IMR-90 (cell line): ENCODE measurements around the gene KPNA1. TPM values are rescaled to one million over a fixed set of nuclear protein-coding genes. Genes with fewer than 3 reads are reported as not detected.

Experiments
- ATAC-seq: fragments of 200-7000 bp; cut with Tn5 transposase; 2 replicates; pipeline ENCODE4 v1.9.1; 2020; ENCODE audit warnings: low read depth, mild to moderate bottlenecking, moderate library complexity
- BruUV-seq: library from RNA; stranded (reverse); fragments of 400-500 nt; replicated peaks from 2 replicates; lab custom pipeline; 2021; lab: Mats Ljungman, UMichigan
- CTCF ChIA-PET: fragments of 300-600 bp; formaldehyde crosslinking; extraction: SDS; loops from one replicate; lab custom pipeline; 2021; ENCODE audit warnings: antibody characterized with exemption; lab: Yijun Ruan, JAX
- POLR2A ChIA-PET: fragments of 300-600 bp; sonication (Branson Sonifier 250); formaldehyde crosslinking; loops from one replicate; lab custom pipeline; 2022; ENCODE audit warnings: antibody characterized with exemption; ENCODE audit not compliant: unreplicated experiment; lab: Charles Lee
- DNase-seq: peaks from one replicate; pipeline ENCODE4 v3.0.0; 2013
- H2AFZ ChIP-seq: replicated peaks from 2 replicates; pipeline ENCODE3; 2013; ENCODE audit warnings: low read length, mild to moderate bottlenecking; ENCODE audit not compliant: poor library complexity
- H2AK5ac ChIP-seq: 2 replicates; pipeline ENCODE4 v1.6.1; 2013; ENCODE audit warnings: low read depth, low read length, inconsistent platforms
- H2AK9ac ChIP-seq: replicated peaks from 2 replicates; pipeline ENCODE3; 2013; ENCODE audit warnings: mild to moderate bottlenecking, low read depth, low read length, moderate library complexity; ENCODE audit not compliant: poor library complexity
- H2BK120ac ChIP-seq: 2 replicates; pipeline ENCODE4 v1.6.1; 2013; ENCODE audit warnings: low read depth, low read length, inconsistent platforms
- H2BK15ac ChIP-seq: 3 replicates; pipeline ENCODE4 v1.6.1; 2013; ENCODE audit warnings: low read depth, low read length, inconsistent platforms
- H2BK20ac ChIP-seq: 2 replicates; pipeline ENCODE4 v1.6.1; 2013; ENCODE audit warnings: low read depth, mild to moderate bottlenecking, inconsistent platforms, low read length, moderate library complexity
- H2BK5ac ChIP-seq: 2 replicates; pipeline ENCODE4 v1.6.1; 2013; ENCODE audit warnings: mild to moderate bottlenecking, low read depth, low read length, inconsistent platforms; ENCODE audit not compliant: poor library complexity, severe bottlenecking
- H3K14ac ChIP-seq: replicated peaks from 2 replicates; pipeline ENCODE4 v1.6.1; 2013; ENCODE audit warnings: low read depth, low read length, inconsistent platforms
- H3K18ac ChIP-seq: 2 replicates; pipeline ENCODE4 v1.6.1; 2013; ENCODE audit warnings: low read depth, low read length, control low read depth
- H3K23ac ChIP-seq: 2 replicates; pipeline ENCODE4 v1.6.1; 2013; ENCODE audit warnings: low read depth, low read length, inconsistent platforms
- H3K27ac ChIP-seq: 2 replicates; pipeline ENCODE4 v1.5.1; 2013; ENCODE audit warnings: mild to moderate bottlenecking, control low read depth, low read length; ENCODE audit not compliant: insufficient read depth
- H3K27me3 ChIP-seq: 2 replicates; pipeline ENCODE4 v1.6.1; 2013; ENCODE audit warnings: low read length; ENCODE audit not compliant: control insufficient read depth, insufficient read depth
- H3K36me3 ChIP-seq: 2 replicates; pipeline ENCODE4 v1.6.1; 2013; ENCODE audit warnings: low read length, mixed read lengths; ENCODE audit not compliant: control insufficient read depth, insufficient read depth
- H3K4ac ChIP-seq: 2 replicates; pipeline ENCODE4 v1.6.1; 2013; ENCODE audit warnings: low read depth, low read length, inconsistent platforms
- H3K4me1 ChIP-seq: 2 replicates; pipeline ENCODE4 v1.6.1; 2013; ENCODE audit warnings: low read length, mixed read lengths; ENCODE audit not compliant: control insufficient read depth, insufficient read depth
- H3K4me2 ChIP-seq: 2 replicates; pipeline ENCODE4 v1.6.1; 2013; ENCODE audit warnings: low read depth, mild to moderate bottlenecking, control low read depth, low read length, moderate library complexity
- H3K4me3 ChIP-seq: 2 replicates; pipeline ENCODE4 v1.5.1; 2013; ENCODE audit warnings: low read depth, mild to moderate bottlenecking, control low read depth, low read length, moderate library complexity; ENCODE audit not compliant: insufficient read depth
- H3K56ac ChIP-seq: 2 replicates; pipeline ENCODE4 v1.6.1; 2013; ENCODE audit warnings: low read length, inconsistent platforms; ENCODE audit not compliant: insufficient read depth; ENCODE audit errors: extremely low read depth
- H3K79me1 ChIP-seq, 2 experiments: 2 replicates each; pipeline ENCODE4 v1.6.1; 2013; ENCODE audit warnings: low read length in 2 of 2, inconsistent platforms in 1 of 2, low read depth in 1 of 2
- H3K9ac ChIP-seq: 2 replicates; pipeline ENCODE4 v1.6.1; 2013; ENCODE audit warnings: low read depth, low read length, control low read depth
- H3K9me1 ChIP-seq: 2 replicates; pipeline ENCODE4 v1.6.1; 2013; ENCODE audit warnings: low read length, inconsistent platforms; ENCODE audit not compliant: insufficient read depth
- H3K9me3 ChIP-seq: 2 replicates; pipeline ENCODE4 v1.6.1; 2013; ENCODE audit warnings: low read length; ENCODE audit not compliant: control insufficient read depth, insufficient read depth
- H4K20me1 ChIP-seq: 2 replicates; pipeline ENCODE4 v1.6.1; 2013; ENCODE audit warnings: low read length, inconsistent platforms; ENCODE audit not compliant: insufficient read depth
- H4K5ac ChIP-seq: 2 replicates; pipeline ENCODE4 v1.6.1; 2013; ENCODE audit warnings: mild to moderate bottlenecking, low read depth, low read length, control low read depth
- H4K8ac ChIP-seq, 2 experiments: 2 replicates each; pipeline ENCODE4 v1.6.1; 2013; ENCODE audit warnings: low read depth in 2 of 2, low read length in 2 of 2, control low read depth in 1 of 2, inconsistent platforms in 1 of 2
- H4K91ac ChIP-seq: 2 replicates; pipeline ENCODE4 v1.6.1; 2013; ENCODE audit warnings: low read depth, low read length, inconsistent platforms; ENCODE audit not compliant: insufficient read depth
- CTCF ChIP-seq: conservative IDR thresholded peaks from 2 replicates; pipeline ENCODE4 v1.5.1; 2012; ENCODE audit warnings: mild to moderate bottlenecking, low read depth, low read length, improper control_type of control experiment
- MAZ ChIP-seq: IDR thresholded peaks from 2 replicates; pipeline ENCODE4 v1.6.1; 2012; ENCODE audit warnings: low read depth, mild to moderate bottlenecking, low read length, improper control_type of control experiment, moderate library complexity, borderline replicate concordance
- RAD21 ChIP-seq: IDR thresholded peaks from 2 replicates; pipeline ENCODE4 v1.6.1; 2012; ENCODE audit warnings: low read length, improper control_type of control experiment
- SMC3 ChIP-seq: fragments of 150-350 bp; IDR thresholded peaks from 2 replicates; pipeline ENCODE4 v1.6.1; 2016; ENCODE audit warnings: low read depth, mild to moderate bottlenecking, antibody characterized with exemption, low read length, moderate library complexity
- USF2 ChIP-seq: fragments of 150-350 bp; IDR thresholded peaks from 2 replicates; pipeline ENCODE4 v1.6.1; 2017; ENCODE audit warnings: mild to moderate bottlenecking, antibody characterized with exemption, low read length, low read depth
- WGBS, 2 experiments: methylation state at CpG; one replicate each; pipeline versions ENCODE4 v1.1.5 to v1.1.7; 2013; ENCODE audit warnings: missing lambda C conversion rate in 2 of 2; ENCODE audit not compliant: insufficient read length in 1 of 2; ENCODE audit errors: extremely low coverage in 2 of 2; 5-methylcytosine and 5-hydroxymethylcytosine counted together
- dilution Hi-C: fragments of 300-500 bp; cut with HindIII; formaldehyde crosslinking; loops from one replicate; pipeline ENCODE4 v1.14.3; 2018; ENCODE audit warnings: low sequenced_read_pairs; ENCODE audit not compliant: unreplicated experiment
- in situ Hi-C: fragments of 300-500 bp; cut with MboI; formaldehyde crosslinking; loops from 3 replicates; pipeline ENCODE4 v1.14.3; 2019; ENCODE audit warnings: low sequenced_read_pairs, inconsistent platforms, mixed read lengths
- intact Hi-C: fragments of 100-400 bp; cut with micrococcal nuclease; formaldehyde crosslinking; loops from 2 replicates; pipeline ENCODE4 v1.10.0; 2022
- polyA plus RNA-seq, 3 experiments: library from polyadenylated mRNA; depleted of rRNA; stranded (reverse); fragments of >200 nt; gene quantifications; 2 replicates each; pipeline ENCODE4 v1.2.3, GENCODE V29; 2012; ENCODE audit warnings: low replicate concordance in 1 of 3
- total RNA-seq: library from RNA; depleted of rRNA; stranded (reverse); fragments of >200 nt; gene quantifications from 2 replicates; pipeline ENCODE4 v1.2.3, GENCODE V29; 2012

KPNA1 gene
- total and polyA plus RNA-seq, 2 of the 4 experiments (the other 2 are of a cell fraction), result 30.6 to 112 TPM

GRCh38 chr3:122560680-122561079 is 45.9 kb upstream of the KPNA1 start:
- Histone ChIP-seq H2BK20ac (no peak overlapping the region), H4K8ac (no peak overlapping the region), H3K9me1 (no peaks in the 10 kb centered on the region), H3K79me1 (peaks cover 11 to 18% of the 10 kb centered on the region in 2 experiments; a peak in 3 of 4 replicates), H3K9ac (no peak overlapping the region), H3K14ac (no peak overlapping the region), H3K56ac (no peak overlapping the region), H2AK9ac (no peak overlapping the region), H2BK120ac (no peak overlapping the region), H3K4ac (no peak overlapping the region), H3K9me3 (no peaks in the 10 kb centered on the region), H2AFZ (no peak overlapping the region), H3K4me2 (no peak overlapping the region), H4K5ac (no peak overlapping the region), H3K36me3 (peaks cover 7% of the 10 kb centered on the region; the same call in 1 of the 2 replicates), H3K4me3 (no peak overlapping the region), H3K23ac (no peak overlapping the region), H2BK5ac (no peak overlapping the region), H3K4me1 (peaks cover 4% of the 10 kb centered on the region), H4K20me1 (no peaks in the 10 kb centered on the region), H3K27me3 (no peaks in the 10 kb centered on the region), H3K18ac (no peak overlapping the region), H4K91ac (no peak overlapping the region), H3K27ac (no peak overlapping the region), H2BK15ac (no peak overlapping the region), H2AK5ac (no peak overlapping the region)
- intact Hi-C loops, result loop anchor here (1.0 to 10.0 kb wide), 5 partner anchors 102 to 464 kb away; partner anchors contain the start of gene SEMA5B
- dilution Hi-C loops, result no loop called here
- in situ Hi-C loops, result no loop called here
- no CpG with 5 or more reads among the region's 1 CpG for WGBS, 2 experiments
- ATAC-seq, result peak; percentile 25; the same call in 1 of the 2 replicates
- POLR2A ChIA-PET, result interaction anchor here (0.7 kb wide), 1 partner anchor 218 kb away, joined by 3 read pairs; no protein-coding TSS in a partner anchor
- CTCF ChIA-PET, result interaction anchor here (7.3 kb wide), 1 partner anchor 119 kb away, joined by 34 read pairs; no protein-coding TSS in a partner anchor
- TF ChIP-seq CTCF (peak; percentile 68), RAD21 (peak; percentile 66), MAZ (no peak), USF2 (no peak), SMC3 (peak; percentile 76)
- no TSS peak for BruUV-seq
- peak; percentile 71 for DNase-seq
